ENCODE data around the gene KIF3C. TPM values are rescaled to one million over a fixed set of nuclear protein-coding genes. Genes with fewer than 3 reads are reported as not detected.

Gene KIF3C
- total and polyA plus RNA-seq, 9 of the 15 experiments (the other 6 are each of a cell fraction or from before 2014, with no cell fraction given) = 0.69 to 6.7 (median 3.3) TPM

- TF ChIP-seq TSHZ1 (CRISPR knock-in tag; IDR thresholded peaks at IDR 0.05) (no peak), TFAP4 (CRISPR knock-in tag; IDR thresholded peaks at IDR 0.05; ENCODE audit: borderline replicate concordance) (peak; percentile 70), ZNF778 (CRISPR knock-in tag; IDR thresholded peaks at IDR 0.05) (no peak), PRMT5 (CRISPR knock-in tag; IDR thresholded peaks at IDR 0.05) (no peak), USF2 (CRISPR knock-in tag; IDR thresholded peaks at IDR 0.05) (no peak), ZNF41 (CRISPR knock-in tag; conservative IDR thresholded peaks at IDR 0.05) (no peak), ZMIZ1 (IDR thresholded peaks at IDR 0.05; ENCODE audit: low read depth in 2 of 2, low read length in 2 of 2) (no peak), KDM4B (IDR thresholded peaks at IDR 0.05; ENCODE audit: borderline replicate concordance in 2 of 2, low read depth in 1 of 2) (no peak), JUND (IDR thresholded peaks at IDR 0.05; ENCODE audit: borderline replicate concordance, low read depth, low read length) (peak; percentile 54), JUND (tag; IDR thresholded peaks at IDR 0.05; ENCODE audit: borderline replicate concordance, low read depth, low read length) (peak; percentile 22; the same call in 1 of the 3 replicates), TCF7L2 (IDR thresholded peaks at IDR 0.05; ENCODE audit: low read depth, low read length) (no peak), ZNF764 (CRISPR knock-in tag; IDR thresholded peaks at IDR 0.05; ENCODE audit: low read depth) (no peak), ETV6 (IDR thresholded peaks at IDR 0.05; ENCODE audit: borderline replicate concordance in 1 of 2, low read depth in 2 of 2, low read length in 1 of 2) (no peak), ETV6 (CRISPR knock-in tag; IDR thresholded peaks at IDR 0.05; ENCODE audit: borderline replicate concordance) (no peak), SMC3 (conservative IDR thresholded peaks at IDR 0.05; ENCODE audit: insufficient read depth, low read depth, low read length) (peak; percentile 98)
Measured at GRCh38 chr2:25951071-25951547, 31.2 kb downstream of the KIF3C start (continued).
